GM18909 (cell line): ENCODE results near the gene RPL37A.

Experiments used
- ATAC-seq: cut with Tn5 transposase; IDR thresholded peaks from one replicate; pipeline ENCODE4 v1.9.1; 2021; ENCODE audit warnings: mild to moderate bottlenecking; ENCODE audit not compliant: unreplicated experiment, poor library complexity

RPL37A gene

DNA sequence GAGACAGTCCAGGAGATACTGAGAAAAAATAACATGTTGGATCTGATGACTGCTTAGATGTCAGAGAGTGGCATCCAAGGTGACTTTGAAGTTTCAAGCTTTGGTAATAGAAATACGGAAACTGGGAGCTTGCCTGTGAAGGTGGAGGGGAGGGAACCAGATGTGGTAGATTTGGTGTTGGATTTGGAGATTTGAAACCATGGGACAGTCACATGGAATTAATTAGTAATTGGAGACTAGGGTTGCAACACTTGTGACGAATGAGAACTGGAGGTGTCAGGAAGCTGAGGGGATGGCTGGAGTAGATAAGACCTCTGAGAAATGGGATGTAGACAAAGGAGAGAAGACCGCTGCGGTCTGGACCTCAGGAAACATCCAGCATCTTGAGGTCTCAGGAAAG is 46.7 kb downstream of the RPL37A start:
- no peak for ATAC-seq

DNA sequence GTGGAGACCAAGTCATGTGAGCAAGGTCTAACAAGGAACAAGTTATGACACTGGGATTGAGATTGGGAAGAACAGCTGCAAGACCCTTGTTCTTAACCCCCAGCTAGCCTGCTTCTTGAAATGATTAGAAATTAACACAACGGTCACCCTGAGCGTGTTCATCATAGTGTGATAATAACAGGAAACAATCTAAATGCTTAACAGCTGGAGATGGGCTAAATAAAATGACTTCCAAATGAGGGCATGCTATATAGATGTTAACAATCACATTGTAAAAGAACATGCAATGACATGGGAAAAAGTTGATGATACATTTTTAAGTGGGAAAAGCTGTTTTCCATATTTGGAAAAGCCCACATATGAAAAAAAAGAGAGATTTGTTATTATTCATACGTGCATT is 47.6 kb downstream of the RPL37A start:
- no peak for ATAC-seq

DNA sequence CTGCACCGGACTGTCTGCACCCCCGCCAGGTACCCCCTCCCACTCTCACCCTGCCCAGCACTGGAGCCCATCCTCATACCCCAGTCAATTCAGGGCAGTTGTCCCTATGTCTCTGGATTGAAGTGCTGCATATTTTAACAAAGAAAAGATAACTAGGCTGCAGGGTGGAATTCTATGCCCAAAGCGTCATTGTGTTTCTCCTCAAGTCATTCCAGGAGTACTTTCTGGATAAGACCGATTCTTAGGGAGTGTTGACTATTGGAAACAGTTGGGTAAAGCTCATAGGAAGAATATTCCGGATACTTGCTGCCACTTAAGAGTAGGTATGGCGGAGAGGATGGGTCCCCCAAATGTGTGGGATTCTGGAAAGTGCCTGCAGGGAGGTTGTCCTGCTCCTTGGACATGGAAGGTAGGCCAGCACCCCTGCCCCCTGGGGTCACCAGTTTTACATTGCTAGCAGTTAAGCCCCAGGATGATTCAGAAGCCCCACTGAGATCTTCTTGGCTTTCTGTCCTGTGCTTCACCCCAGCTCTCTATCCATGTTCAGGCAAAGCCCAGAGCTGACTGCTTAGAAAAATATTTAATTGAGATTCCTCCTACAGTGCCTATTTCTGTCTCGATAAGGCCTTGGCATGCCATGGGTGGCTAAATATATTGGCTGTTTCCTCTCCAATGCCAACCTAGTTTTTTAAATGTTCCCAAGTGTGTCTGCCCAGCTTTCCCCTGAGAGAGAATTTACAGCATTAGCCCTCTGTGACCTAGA is 48.2 kb downstream of the RPL37A start:
- no peak for ATAC-seq

DNA sequence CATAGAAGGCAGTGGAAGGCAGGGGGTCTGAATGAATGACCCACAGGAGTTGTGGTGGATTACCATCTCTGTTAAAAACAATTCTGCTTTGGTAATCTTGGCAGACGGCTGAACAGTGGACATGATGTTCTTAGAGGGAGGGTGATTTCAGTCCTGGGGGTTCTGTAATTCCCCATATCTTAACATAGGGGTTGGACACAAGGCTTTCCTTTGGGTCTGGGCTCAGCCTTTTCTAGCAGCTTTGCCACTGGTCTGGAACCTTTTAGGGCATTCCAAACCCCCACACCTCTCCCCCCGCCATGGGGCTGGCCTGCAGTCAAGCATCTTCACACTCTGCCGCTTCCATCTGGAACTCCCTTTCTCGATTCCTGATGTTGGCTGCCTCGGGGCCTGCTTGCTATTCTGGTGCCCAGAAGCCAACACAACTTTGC is 50.3 kb downstream of the RPL37A start:
- no peak for ATAC-seq

DNA sequence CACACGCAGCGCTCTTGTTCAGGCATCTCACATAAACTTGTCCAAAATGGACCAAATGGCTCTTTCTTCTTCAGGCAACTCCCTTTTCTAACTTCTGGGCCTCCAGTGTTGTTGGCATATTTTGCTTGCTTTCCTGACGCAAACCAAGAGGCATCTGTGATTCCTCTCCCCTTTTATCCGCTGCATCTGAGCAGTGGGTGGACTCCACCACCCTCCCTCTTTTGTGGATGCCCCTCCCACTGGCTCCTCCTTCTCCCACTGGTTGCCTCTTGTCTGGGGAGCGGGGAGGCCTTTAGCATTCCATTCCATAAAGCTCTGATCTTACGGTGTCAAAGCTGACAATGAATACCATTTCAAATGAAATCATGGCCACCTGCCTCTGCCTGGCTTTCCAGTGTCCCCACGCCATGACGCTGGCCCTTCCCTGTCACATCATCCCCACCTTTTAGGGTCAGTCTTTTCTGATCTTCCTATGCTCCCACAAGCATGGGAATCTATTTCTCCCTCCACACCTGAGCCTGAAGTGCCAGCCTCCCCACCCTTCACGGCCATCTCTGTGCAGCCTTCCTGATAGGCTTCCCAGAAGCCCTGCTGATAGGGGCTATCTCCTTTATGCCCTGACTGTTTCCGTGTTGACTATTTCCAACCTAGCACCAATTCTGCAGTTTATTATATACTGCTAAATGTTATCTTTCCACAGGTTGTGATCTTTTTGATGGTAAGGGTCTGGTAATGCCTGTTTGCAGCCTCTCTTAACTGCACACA is 51.5 kb downstream of the RPL37A start:
- no peak for ATAC-seq

DNA sequence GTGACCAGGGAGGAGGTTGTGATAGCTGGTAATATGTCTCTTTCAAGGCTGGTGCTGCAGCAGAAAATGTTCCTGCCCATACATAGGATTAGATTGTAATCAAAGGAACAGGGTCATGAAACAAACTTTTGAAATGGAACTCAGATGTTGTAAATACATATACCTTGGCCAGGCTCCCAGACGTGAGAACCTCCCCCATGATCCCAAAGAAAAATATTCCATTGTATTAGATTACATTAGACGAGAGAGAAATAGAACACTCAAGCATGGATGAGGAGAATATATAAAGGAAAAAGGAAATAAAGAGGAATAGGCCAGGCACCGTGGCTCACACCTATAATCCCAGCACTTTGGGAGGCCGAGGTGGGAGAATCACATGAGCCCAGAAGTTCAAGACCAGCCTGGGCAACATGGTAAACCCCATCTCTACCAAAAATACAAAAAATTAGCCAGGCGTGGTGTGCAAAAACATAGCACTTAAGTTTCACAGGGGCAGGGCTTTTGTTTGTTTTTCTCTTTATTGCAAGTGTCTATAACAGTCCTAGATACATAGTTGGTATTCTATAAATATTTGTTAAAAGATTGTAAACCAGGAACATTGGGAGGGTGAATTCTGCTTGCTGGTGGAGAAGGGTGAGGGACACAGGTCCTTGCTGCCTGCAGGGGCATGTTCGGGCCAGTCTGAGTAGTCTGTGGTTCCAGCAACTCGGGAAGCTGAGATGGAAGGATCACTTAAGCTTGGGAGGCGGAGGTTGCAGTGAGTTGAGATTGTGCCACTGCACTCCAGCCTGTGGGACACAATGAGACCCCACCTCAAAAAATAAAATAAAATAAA is 52.8 kb downstream of the RPL37A start:
- no peak for ATAC-seq

DNA sequence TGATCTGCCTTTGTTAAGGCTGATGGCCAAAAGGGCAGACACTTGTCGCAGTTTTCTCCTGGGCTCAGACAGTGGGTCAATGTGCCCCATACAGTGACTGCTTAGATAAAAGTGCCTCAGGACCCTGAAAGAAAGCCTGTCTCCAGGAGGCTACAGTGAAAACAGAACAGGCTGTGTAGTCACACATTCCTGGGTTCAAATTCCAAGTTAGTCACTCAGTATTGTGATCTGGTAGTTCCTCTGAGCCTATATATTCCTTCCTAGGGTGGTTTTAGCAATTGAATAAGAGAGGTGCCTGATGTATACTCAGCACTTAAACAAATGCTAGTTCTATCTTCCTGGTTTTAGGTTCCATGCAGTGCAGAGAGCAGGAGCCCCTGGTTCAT is 54.4 kb downstream of the RPL37A start:
- ATAC-seq: no peak
